GM12801 (cell line): ENCODE measurements around the gene EIF3L.

Experiments used
- CTCF ChIP-seq: IDR thresholded peaks from one replicate; pipeline ENCODE4 v1.5.1; 2011; ENCODE audit warnings: control low read depth; ENCODE audit not compliant: insufficient read length; ENCODE audit errors: extremely low read depth

Gene EIF3L

GRCh38 chr22:37831472-37831871, 17.7 kb upstream of the EIF3L start:
- TF ChIP-seq CTCF = no peak

GRCh38 chr22:37832022-37832857, 17.0 kb upstream of the EIF3L start:
- TF ChIP-seq CTCF = no peak

GRCh38 chr22:37842015-37842793, 7.0 kb upstream of the EIF3L start:
- TF ChIP-seq CTCF = no peak

GRCh38 chr22:37843741-37844089, 5.5 kb upstream of the EIF3L start:
- no peak for TF ChIP-seq CTCF

GRCh38 chr22:37844904-37845329, 4.3 kb upstream of the EIF3L start:
- TF ChIP-seq CTCF = no peak

GRCh38 chr22:37846433-37846832, 2.8 kb upstream of the EIF3L start:
- no peak for TF ChIP-seq CTCF

GRCh38 chr22:37848587-37849088, 581 bp upstream of the EIF3L start:
- TF ChIP-seq CTCF = no peak
